GM19239 (cell line): ENCODE results near the gene TSACC.

Source experiments
- DNase-seq: peaks from one replicate; pipeline ENCODE4 v3.0.0; 2011; ENCODE audit warnings: low spot score; ENCODE audit not compliant: insufficient read length
- FAIRE-seq: peaks from 2 replicates; lab custom pipeline; 2011; peaks lifted over from hg19 to GRCh38; lab: Jason Lieb, UNC

The TSACC gene

GRCh38 chr1:156371553-156372264 is 33.4 kb downstream of the TSACC start:
- FAIRE-seq: no peak
- no peak for DNase-seq

DNA sequence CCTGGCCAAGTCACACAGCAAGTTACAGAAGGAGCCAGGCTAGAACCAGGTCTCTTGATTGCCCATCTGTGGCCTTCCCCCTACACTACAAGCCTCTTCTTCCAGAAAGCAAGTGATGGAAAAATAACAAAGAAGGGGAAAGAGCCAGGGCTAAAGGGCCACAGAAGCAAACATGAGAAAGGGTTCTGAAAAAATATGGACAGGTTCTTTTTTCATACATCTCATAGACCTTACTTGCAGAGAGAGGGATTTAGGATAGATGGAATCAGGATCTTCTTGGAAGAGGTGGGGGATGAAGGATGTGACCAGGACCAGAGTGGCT is 33.9 kb downstream of the TSACC start:
- DNase-seq (no peak), FAIRE-seq (no peak)

- DNase-seq (no peak), FAIRE-seq (no peak)
These were observed 34.5 kb downstream of the TSACC start for GRCh38 chr1:156372876-156373275.

DNA sequence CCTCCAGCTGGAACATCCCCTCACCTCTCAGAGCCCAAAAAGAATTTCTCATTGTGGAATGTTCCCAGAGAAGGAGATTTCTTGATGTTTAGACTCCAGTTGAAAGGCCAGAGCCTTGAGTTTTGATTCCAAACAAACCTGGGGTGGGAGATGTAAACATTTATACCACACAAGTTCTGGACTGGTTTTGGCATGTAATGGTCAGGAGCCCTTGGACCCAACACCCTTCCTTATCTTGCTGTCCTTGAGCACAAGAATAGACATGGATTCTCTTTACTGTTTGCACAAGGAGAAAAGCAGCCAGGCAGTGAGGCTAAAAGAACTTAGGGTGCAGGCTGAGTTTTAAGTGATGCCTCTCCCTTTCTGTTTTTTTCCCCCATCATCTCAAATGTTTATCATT is 35.2 kb downstream of the TSACC start:
- DNase-seq: no peak

GRCh38 chr1:156376146-156376545 is 37.8 kb downstream of the TSACC start:
- DNase-seq: no peak
- no peak for FAIRE-seq

More for the DNA sequence above, 35.2 kb downstream of the TSACC start:
- FAIRE-seq: no peak

DNA sequence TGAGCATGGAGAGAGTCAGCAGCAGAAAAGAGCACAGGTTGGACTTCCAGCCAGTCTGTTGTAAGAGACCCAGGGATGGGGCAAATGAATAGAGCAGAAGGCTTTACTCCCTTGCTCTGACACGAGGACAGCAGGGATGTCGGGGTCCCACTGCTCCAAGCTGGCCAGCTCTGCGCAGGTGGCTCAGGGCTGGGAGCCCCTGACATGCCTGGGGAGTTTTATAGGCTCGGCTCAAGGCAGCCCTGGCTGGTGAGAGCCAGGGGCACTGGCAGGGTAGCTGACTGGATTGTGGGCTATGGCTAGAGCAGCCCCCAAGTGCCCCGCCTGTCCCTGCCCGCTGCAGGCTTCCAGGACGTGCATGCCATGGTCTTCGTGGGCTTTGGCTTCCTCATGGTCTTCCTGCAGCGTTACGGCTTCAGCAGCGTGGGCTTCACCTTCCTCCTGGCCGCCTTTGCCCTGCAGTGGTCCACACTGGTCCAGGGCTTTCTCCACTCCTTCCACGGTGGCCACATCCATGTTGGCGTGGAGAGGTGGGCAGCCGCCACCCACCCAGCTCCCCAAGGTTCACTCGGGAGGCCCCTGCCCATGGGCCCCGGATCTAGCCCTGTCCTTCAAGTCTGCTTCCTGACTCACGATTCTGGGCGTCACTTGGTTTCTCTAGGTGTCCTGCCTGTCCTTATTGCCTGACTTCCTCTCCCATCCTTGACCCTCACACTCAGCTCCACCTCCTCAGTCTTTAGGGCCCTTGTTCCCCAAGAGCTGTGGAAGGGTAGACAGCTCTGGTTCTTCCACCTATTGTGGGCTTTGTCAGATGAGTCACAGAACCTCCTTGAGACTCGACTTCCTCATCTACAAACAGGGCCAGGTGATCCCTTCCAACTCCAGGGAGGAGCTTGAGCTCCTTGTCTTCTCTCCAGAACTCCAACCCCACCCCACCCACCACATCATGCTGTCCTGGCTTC is 38.9 kb downstream of the TSACC start:
- DNase-seq (no peak), FAIRE-seq (no peak)

DNA sequence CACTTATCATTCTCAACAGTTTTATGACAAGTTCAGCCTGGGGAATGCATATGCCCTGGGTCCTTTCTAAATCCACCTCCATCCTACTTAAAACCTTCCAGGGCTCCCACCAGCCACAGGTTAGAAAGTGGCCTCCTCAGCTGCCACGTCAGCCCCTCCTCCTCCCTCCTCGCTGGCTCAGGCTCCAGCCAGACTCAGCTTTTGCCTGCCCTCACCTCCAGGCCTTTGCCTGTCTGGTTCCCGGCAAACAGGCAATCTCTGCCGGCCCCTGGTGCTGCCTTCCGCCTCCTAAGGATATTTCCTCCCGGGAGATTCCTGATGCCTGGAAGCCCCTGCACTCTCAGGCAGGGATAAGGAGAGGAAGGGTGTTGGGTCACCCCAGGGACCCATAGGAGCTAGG is 40.2 kb downstream of the TSACC start:
- DNase-seq (no peak), FAIRE-seq (no peak)

- no peak for FAIRE-seq
- DNase-seq: no peak
These were observed 41.3 kb downstream of the TSACC start for GRCh38 chr1:156379420-156380165.

DNA sequence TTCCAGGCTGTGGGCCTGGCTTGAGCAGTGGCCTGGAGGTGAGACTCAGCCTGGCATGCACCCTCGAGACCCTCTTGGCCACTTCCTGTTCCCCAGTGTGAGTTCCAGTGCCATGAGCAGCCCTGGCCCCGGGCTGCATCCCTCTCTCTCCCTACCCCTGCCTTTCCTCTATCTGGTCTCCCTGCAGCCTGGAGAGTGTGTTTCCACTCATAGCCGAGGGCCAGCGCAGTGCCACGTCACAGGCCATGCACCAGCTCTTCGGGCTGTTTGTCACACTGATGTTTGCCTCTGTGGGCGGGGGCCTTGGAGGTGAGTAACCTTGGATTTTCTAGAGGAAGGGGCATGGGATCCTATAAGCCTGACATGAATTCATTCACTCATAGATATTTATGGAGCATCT is 44.2 kb downstream of the TSACC start:
- FAIRE-seq (no peak), DNase-seq (no peak)

- DNase-seq: peak; percentile 87
- FAIRE-seq: no peak
These were observed 44.7 kb downstream of the TSACC start for GRCh38 chr1:156383023-156383422.

- DNase-seq (no peak), FAIRE-seq (no peak)
These were observed 45.7 kb downstream of the TSACC start for GRCh38 chr1:156384007-156384406.

DNA sequence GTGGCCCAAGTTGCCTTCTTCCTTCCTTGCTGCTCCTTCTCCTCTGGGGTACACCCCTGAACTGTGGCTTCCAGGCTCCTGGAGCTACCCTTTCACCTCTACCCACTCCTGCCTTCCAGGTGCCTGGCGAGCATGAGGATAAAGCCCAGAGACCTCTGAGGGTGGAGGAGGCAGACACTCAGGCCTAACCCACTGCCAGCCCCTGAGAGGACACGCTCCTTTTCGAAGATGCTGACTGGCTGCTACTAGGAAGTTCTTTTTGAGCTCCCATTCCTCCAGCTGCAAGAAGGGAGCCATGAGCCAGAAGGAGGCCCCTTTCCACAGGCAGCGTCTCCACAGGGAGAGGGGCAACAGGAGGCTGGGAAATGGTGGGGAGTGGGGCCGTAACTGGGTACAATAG is 46.3 kb downstream of the TSACC start:
- FAIRE-seq: no peak
- DNase-seq: no peak

DNA sequence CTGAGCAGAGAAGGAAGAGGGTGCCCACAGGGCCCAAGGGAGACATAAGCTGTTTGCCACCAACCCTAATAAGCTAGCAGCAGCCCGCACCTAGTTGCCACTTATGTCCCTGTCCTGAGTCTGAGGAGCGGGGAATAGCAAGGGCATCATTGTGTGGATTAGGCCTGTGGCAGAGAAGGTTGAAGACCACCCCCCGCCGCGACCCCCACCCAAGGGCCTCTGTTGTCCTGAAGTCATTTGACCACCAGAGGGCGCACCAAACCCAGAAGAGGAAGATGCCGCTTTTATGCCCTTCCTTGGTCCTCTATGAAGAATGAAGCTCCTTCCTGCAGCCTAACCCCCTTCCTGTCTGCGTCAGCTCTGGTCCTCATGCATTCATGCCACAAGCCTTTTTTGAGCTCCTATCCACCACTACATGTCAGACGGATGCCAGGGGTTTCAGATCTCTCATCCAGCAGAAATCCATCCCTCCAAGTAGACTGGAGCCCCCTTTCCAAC is 47.3 kb downstream of the TSACC start:
- FAIRE-seq: peak; percentile 91

GRCh38 chr1:156386134-156386901 is 48.0 kb downstream of the TSACC start:
- FAIRE-seq (no peak), DNase-seq (no peak)

More for the DNA sequence above, 47.3 kb downstream of the TSACC start:
- DNase-seq: peak; percentile 82

DNA sequence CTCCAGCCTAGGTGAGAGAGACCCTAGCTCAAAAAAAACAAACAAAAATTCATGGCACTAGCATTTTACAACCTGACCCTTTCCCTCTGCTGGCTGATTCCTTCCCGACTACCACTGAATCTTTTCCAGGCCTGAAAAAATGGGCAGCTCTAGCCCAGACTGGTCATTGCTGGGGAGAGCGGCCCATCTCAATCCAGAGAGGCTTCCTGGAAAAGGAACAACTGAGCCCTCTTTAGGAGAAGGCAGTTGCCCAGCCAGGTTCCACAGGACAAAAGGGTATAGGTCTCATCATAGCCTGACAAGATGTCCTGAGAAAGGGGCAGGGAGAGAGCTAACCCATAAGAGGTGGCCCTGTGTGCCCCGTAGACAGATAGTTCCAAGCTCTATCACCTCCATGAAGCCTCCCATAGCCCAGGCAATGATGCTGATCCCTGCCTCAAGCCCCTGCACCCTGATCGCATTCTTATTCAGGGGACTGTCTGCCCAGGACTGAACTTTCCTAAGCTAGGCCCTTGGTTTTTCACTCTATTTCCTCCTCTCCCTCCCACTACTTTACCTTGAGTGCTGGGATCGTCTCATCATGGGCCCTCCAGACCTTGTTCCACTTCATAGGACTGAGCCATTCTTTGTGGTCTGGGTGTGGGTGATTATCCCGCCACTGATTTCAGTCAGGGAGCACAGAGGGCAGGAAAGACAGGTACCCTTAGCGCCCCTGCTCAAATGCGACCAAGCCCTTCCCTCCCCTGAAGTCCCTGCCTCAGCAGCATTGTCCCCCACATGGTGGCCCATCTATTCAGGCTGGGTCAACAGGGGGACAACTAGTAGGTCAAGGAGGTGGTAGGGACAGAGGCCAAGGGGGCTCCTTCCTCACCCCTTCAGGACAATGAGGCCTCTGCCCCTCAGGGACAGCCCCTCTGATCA is 48.9 kb downstream of the TSACC start:
- no peak for FAIRE-seq
- DNase-seq: no peak

GRCh38 chr1:156387870-156388173 is 49.5 kb downstream of the TSACC start:
- no peak for FAIRE-seq
- no peak for DNase-seq

DNA sequence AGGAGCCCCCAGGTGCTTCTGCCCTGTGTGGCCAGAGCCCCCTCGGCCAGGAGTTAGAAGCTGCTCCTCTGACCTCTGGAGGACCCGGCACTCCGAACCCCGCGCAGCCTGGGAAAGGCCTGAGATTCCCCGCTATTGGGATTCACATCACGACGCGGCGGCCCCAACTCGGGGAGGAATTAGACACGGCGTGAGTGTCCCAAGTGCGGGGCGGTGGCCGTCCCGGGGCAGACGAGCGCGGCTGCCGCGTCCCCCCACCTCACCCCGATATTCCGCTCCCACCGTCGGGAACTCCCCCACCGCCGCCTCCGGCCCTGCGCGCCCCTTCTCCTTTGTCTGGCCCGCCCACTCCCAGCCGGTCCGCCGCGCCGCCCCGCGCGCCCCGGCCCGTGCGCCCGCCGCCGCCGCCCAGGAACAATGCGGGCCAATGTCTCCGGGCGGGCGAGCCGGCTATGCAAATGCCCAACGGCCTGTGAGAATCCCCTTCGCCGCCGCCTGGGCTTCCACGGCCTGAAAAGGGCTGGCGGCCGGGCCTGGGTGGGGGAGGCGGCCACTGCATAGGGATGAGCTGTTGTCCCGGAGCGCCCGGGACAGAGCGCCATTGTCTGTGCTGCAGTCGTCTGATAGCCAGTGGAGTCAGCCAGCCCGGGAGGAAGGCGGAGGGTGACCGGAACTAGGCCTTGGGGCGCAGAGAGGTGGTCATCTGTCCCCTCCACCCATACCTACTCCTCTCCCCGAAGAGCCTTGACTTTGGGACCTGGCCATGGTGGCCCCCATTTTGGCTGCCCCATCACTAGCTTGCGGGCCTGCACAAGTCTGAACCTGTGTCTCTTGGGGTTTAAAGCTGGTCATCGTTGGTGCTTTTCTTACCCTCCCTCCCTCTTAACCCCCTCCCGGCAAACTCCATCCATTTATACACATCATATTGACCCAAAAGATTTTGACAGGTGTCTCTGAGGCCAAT is 50.1 kb downstream of the TSACC start:
- FAIRE-seq (no peak), DNase-seq (no peak)

- DNase-seq: no peak
- no peak for FAIRE-seq
These were observed 51.0 kb downstream of the TSACC start for GRCh38 chr1:156389311-156389710.
